ENCODE results near the gene PLCB3.

PLCB3 gene

DNA sequence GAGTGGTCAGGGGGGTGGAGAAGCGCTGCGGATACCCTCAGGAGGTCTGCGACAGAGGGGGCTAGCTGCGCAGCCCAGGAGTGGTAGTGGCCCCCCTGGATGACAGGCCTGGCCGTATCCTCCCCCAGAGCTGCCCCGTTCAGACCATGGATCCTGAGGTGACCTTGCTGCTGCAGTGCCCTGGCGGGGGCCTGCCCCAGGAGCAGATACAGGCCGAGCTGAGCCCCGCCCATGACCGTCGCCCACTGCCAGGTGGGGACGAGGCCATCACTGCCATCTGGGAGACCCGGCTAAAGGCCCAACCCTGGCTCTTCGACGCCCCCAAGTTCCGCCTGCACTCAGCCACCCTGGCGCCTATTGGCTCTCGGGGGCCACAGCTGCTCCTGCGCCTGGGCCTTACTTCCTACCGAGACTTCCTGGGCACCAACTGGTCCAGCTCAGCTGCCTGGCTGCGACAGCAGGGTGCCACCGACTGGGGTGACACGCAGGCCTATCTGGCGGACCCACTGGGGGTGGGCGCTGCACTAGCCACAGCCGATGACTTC lies 24.8 kb upstream of the PLCB3 start:
- FAIRE-seq, result peak; percentile 90
- TF ChIP-seq POLR2A (IDR thresholded peaks at IDR 0.05; ENCODE audit: low read depth, low read length) (peak; percentile 54; the same call in 1 of the 2 replicates), POU2F2 (IDR thresholded peaks at IDR 0.05; ENCODE audit: low read depth, low read length) (no peak), PAX5 (IDR thresholded peaks at IDR 0.05; ENCODE audit: insufficient read depth, low read length, severe bottlenecking) (no peak), SPI1 (IDR thresholded peaks at IDR 0.05; ENCODE audit: low read depth, low read length) (0 out of 2 replicates have a peak, but pooled peaks have one; percentile 5), TAF1 (IDR thresholded peaks at IDR 0.05; ENCODE audit: low read depth, low read length) (0 out of 2 replicates have a peak, but pooled peaks have one; percentile 31), POLR2AphosphoS5 (IDR thresholded peaks at IDR 0.05; ENCODE audit: low read depth, low read length) (peak; percentile 57; the same call in 1 of the 2 replicates)
- no peak for DNase-seq (ENCODE audit: insufficient read length, low spot score)

DNA sequence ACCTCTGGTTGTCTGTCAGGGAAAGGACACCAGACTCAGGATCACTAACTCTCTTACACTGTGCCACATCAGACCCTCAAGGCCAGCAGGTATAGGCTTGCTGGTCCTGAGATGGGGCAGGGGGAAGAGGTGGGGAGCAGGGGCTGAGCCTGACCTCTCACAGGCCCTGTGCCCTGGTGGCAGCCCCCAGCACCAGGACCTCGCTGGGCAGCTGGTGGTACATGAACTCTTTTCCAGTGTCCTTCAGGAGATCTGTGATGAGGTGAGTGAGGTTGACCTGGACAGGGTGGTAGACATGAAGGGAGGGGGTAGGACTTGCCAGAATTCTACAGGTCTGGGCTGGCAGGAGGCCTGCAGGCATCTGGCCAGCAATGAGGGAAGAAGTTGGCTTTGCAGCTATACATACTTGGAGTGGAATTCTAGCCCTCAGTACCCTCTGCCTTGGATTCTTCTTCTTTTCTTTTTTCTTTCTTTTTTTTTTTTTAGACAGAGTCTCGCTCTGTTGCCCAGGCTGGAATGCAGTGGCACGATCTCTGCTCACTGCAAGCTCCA lies 23.8 kb upstream of the PLCB3 start:
- DNase-seq (ENCODE audit: insufficient read length, low spot score) (no peak), FAIRE-seq (no peak)
- TF ChIP-seq SPI1 (IDR thresholded peaks at IDR 0.05; ENCODE audit: low read depth, low read length) (no peak), POLR2A (IDR thresholded peaks at IDR 0.05; ENCODE audit: low read depth, low read length) (no peak), POLR2AphosphoS5 (IDR thresholded peaks at IDR 0.05; ENCODE audit: low read depth, low read length) (no peak), PAX5 (IDR thresholded peaks at IDR 0.05; ENCODE audit: insufficient read depth, low read length, severe bottlenecking) (no peak), POU2F2 (IDR thresholded peaks at IDR 0.05; ENCODE audit: low read depth, low read length) (no peak), TAF1 (IDR thresholded peaks at IDR 0.05; ENCODE audit: low read depth, low read length) (no peak)

DNA sequence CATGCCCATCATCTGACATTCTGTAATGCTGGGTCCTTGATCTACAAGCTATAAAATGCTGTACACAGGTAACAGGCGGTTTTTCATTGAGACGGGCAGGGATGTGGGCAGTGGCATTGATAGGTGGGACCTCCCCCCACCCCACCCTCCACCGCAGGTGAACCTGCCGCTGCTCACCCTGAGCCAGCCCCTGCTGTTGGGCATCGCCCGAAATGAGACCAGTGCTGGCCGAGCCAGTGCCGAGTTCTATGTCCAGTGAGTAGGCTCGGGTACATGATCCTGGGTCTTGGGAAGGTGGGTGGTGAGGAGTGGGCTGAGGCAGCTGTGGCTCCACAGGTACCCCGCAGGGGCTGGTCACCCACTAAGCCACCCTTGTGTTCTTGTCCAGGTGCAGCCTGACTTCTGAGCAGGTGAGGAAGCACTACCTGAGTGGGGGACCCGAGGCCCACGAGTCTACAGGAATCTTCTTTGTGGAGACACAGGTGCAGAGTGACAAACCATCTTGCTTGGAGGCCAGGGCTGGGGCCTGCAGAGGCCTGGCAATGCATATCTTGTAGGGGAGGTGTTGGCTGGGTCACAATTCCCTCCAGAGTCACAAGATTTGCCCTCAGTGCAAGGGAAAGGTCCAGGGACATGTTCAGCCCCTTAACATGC lies 22.1 kb upstream of the PLCB3 start:
- DNase-seq (ENCODE audit: insufficient read length, low spot score) (no peak), FAIRE-seq (no peak)
- TF ChIP-seq PAX5 (IDR thresholded peaks at IDR 0.05; ENCODE audit: insufficient read depth, low read length, severe bottlenecking) (no peak), POU2F2 (IDR thresholded peaks at IDR 0.05; ENCODE audit: low read depth, low read length) (no peak), POLR2AphosphoS5 (IDR thresholded peaks at IDR 0.05; ENCODE audit: low read depth, low read length) (no peak), SPI1 (IDR thresholded peaks at IDR 0.05; ENCODE audit: low read depth, low read length) (no peak), POLR2A (IDR thresholded peaks at IDR 0.05; ENCODE audit: low read depth, low read length) (no peak), TAF1 (IDR thresholded peaks at IDR 0.05; ENCODE audit: low read depth, low read length) (no peak)

DNA sequence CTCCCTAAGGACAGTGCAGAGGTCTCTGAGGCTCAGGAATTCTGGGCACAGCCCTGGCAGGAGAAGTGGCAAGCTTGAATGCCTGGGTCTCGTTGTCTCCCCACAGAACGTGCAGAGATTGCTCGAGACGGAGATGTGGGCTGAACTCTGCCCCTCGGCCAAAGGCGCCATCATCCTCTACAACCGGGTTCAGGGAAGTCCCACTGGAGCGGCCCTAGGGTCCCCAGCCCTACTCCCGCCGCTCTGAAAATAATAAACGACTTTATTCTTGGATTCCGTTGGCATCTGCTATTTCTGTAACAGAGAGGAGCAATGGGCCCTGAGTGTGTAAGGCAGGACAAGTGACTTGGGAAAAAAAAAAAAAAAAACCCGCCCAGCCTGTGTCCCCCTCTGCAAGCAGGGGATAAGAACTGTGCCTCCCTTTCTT lies 21.6 kb upstream of the PLCB3 start:
- TF ChIP-seq TAF1 (IDR thresholded peaks at IDR 0.05; ENCODE audit: low read depth, low read length), result no peak
- no peak for TF ChIP-seq SPI1 (IDR thresholded peaks at IDR 0.05; ENCODE audit: low read depth, low read length)
- no peak for TF ChIP-seq PAX5 (IDR thresholded peaks at IDR 0.05; ENCODE audit: insufficient read depth, low read length, severe bottlenecking)
- TF ChIP-seq POU2F2 (IDR thresholded peaks at IDR 0.05; ENCODE audit: low read depth, low read length), result no peak
- no peak for TF ChIP-seq POLR2AphosphoS5 (IDR thresholded peaks at IDR 0.05; ENCODE audit: low read depth, low read length)
- no peak for TF ChIP-seq POLR2A (IDR thresholded peaks at IDR 0.05; ENCODE audit: low read depth, low read length)
- FAIRE-seq, result no peak
- DNase-seq (ENCODE audit: insufficient read length, low spot score), result no peak

DNA sequence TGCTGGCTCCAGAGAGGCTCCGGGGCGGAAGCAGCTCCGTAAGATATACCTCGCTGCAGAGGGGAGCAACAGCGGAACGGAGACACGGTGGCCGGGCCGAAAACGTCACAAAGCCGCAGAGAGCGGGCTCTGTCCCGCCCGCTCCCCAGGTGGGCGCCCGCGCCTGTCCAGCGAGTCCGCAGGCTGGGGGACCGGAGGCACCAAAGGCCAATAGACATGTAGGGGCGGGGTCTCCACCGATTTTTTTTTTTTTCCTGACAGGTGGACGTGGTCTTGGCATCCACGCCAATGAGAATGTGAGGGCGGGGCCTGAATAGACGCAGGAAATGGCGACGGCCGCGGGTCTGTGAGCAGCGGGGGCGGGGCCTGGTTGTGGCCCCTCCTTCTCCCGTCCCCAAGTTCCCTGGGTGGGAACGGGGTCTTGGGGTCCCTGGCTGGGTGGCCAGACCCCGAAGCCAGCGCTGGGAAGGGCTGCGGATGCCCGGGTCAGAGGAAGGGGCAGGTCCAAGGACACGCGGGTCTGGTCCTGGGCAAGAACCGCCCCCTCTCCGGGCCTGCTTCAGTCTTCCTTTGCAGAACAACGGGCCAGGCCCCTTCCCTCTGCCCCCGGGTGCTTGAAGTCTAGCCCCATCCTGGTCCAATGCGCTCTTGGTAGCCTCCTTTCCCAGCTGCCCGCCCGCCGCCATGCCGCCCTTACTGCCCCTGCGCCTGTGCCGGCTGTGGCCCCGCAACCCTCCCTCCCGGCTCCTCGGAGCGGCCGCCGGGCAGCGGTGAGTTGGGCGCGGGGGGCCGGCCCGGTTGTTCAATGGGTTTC lies 21.0 kb upstream of the PLCB3 start, which contains the start of gene DNAJC4:
TSS of gene DNAJC4 (plus strand) at position 378 of the 814 bp plus-strand sequence. CDS start at position 685, 307 bp downstream.
- TF ChIP-seq TAF1 (IDR thresholded peaks at IDR 0.05; ENCODE audit: low read depth, low read length), result 0 out of 2 replicates have a peak, but pooled peaks have one; percentile 5
- TF ChIP-seq POU2F2 (IDR thresholded peaks at IDR 0.05; ENCODE audit: low read depth, low read length), result no peak
- peak; percentile 49; the same call in 1 of the 2 replicates for TF ChIP-seq POLR2AphosphoS5 (IDR thresholded peaks at IDR 0.05; ENCODE audit: low read depth, low read length)
- peak; percentile 60; the same call in 1 of the 2 replicates for TF ChIP-seq POLR2A (IDR thresholded peaks at IDR 0.05; ENCODE audit: low read depth, low read length)
- TF ChIP-seq SPI1 (IDR thresholded peaks at IDR 0.05; ENCODE audit: low read depth, low read length), result 0 out of 2 replicates have a peak, but pooled peaks have one; percentile 9
- no peak for TF ChIP-seq PAX5 (IDR thresholded peaks at IDR 0.05; ENCODE audit: insufficient read depth, low read length, severe bottlenecking)
- peak; percentile 84 for DNase-seq (ENCODE audit: insufficient read length, low spot score)
- peak; percentile 93 for FAIRE-seq

DNA sequence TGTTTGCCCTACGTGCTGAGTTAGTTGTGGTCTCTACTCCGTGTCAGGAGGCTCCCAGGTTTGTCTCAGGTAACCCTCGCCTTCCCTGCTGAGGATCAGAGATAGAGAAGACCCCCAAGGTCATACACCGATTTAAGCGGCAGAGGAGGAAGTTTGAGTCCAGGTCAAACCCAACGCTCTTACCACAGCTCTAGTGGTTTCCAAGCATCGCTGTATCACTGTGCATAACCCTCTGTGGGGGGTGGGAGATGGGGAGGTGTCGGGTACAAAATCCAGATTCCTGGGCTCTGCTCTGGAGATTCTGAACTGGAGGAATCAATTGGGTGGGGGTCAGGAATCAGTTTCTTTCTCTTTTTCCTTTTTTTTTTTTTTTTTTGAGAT lies 20.4 kb upstream of the PLCB3 start:
- DNase-seq (ENCODE audit: insufficient read length, low spot score) (no peak), FAIRE-seq (peak; percentile 70)
- no peak for TF ChIP-seq POU2F2 (IDR thresholded peaks at IDR 0.05; ENCODE audit: low read depth, low read length)

DNA sequence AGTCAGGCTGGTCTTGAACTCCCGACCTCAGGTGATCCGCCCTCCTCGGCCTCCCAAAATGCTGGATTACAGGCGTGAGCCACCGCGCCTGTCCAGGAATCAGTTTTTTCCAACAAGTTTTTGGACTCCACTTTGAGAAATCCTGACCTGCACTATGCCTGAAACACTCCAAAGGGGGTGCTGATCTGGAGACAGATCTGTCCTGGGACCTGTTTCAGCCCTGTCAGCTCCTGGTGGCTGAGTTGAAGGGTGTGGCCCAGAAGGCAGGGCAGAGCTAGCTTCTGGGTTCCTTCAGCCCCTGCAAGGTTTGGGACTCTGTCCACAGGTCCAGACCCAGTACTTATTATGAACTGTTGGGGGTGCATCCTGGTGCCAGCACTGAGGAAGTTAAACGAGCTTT lies 19.8 kb upstream of the PLCB3 start:
- FAIRE-seq (no peak), DNase-seq (ENCODE audit: insufficient read length, low spot score) (no peak)
- TF ChIP-seq TAF1 (IDR thresholded peaks at IDR 0.05; ENCODE audit: low read depth, low read length) (no peak), POLR2AphosphoS5 (IDR thresholded peaks at IDR 0.05; ENCODE audit: low read depth, low read length) (no peak), POLR2A (IDR thresholded peaks at IDR 0.05; ENCODE audit: low read depth, low read length) (no peak), SPI1 (IDR thresholded peaks at IDR 0.05; ENCODE audit: low read depth, low read length) (no peak), POU2F2 (IDR thresholded peaks at IDR 0.05; ENCODE audit: low read depth, low read length) (no peak), PAX5 (IDR thresholded peaks at IDR 0.05; ENCODE audit: insufficient read depth, low read length, severe bottlenecking) (no peak)

DNA sequence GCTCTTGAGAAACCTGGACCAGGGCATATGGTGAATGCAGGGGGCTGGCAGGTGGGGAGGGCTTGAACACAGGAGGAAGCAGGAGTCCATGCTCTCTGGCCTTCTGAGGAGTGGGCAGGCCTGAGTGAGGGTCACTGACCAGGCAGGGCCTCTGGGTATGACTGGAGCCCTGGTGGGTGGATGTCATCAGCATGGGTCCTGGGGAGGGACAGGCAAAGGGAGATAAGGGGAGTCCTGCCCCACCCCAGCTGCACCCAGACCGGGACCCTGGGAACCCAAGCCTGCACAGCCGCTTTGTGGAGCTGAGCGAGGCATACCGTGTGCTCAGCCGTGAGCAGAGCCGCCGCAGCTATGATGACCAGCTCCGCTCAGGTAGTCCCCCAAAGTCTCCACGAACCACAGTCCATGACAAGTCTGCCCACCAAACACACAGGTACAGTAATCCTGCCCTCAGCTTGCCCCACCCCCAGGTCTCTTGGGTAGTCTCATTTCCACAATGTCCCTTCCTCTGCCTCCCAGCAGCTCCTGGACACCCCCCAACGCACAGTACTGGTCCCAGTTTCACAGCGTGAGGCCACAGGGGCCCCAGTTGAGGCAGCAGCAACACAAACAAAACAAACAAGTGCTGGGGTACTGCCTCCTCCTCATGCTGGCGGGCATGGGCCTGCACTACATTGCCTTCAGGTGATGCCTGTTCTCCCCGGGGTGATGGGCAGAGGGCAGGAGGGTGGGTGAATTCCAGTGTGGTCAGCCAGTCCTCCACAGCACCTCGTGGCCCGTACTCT lies 19.0 kb upstream of the PLCB3 start:
- no peak for TF ChIP-seq PAX5 (IDR thresholded peaks at IDR 0.05; ENCODE audit: insufficient read depth, low read length, severe bottlenecking)
- TF ChIP-seq SPI1 (IDR thresholded peaks at IDR 0.05; ENCODE audit: low read depth, low read length), result no peak
- TF ChIP-seq TAF1 (IDR thresholded peaks at IDR 0.05; ENCODE audit: low read depth, low read length), result no peak
- no peak for TF ChIP-seq POLR2AphosphoS5 (IDR thresholded peaks at IDR 0.05; ENCODE audit: low read depth, low read length)
- no peak for TF ChIP-seq POLR2A (IDR thresholded peaks at IDR 0.05; ENCODE audit: low read depth, low read length)
- no peak for TF ChIP-seq POU2F2 (IDR thresholded peaks at IDR 0.05; ENCODE audit: low read depth, low read length)
- DNase-seq (ENCODE audit: insufficient read length, low spot score) (no peak), FAIRE-seq (no peak)
